ENCODE data around the gene CLOCK. TPM values are rescaled to one million over a fixed set of nuclear protein-coding genes. Genes with fewer than 3 reads are reported as not detected.
"Not testable (repeated sequence)": the region's sequence is repeated elsewhere in the genome, so short reads cannot be mapped to it uniquely, and the experiment has no call there.

Gene CLOCK
- 10 to 100 TPM; 23.0 to 32.1 (median 27.8) TPM for total RNA-seq

- peaks cover 0 to 17% (median 6%) of the 10 kb centered on the region in 4 donors for H3K4me1 ChIP-seq
- peak within 1 kb of the TSS; percentile 97 to 98 (median 98) for H3K27ac ChIP-seq
- DNase-seq = peak; percentile 77 to 92 (median 90)
- peak within 1 kb of the TSS; percentile 83 to 95 (median 88) for H3K4me3 ChIP-seq
- peak; percentile 31 to 77 (median 64) for TF ChIP-seq CTCF (IDR thresholded peaks at IDR 0.05)
- TF ChIP-seq POLR2A (IDR thresholded peaks at IDR 0.05) = peak; percentile 54 to 72
- no peaks in the 10 kb centered on the region for H3K27me3 ChIP-seq
- H3K9me3 ChIP-seq = no peaks in the 10 kb centered on the region
- H3K36me3 ChIP-seq = no peaks in the 10 kb centered on the region
Observed at GRCh38 chr4:55546756-55547465, at the start of gene CLOCK. CLOCK (minus strand) TSS chr4:55546909; CDS start chr4:55482785, 64,124 bp downstream.

- no peaks in the 10 kb centered on the region for H3K36me3 ChIP-seq
- no peak within 1 kb of the TSS for H3K27ac ChIP-seq
- no peaks in the 10 kb centered on the region for H3K9me3 ChIP-seq
- H3K27me3 ChIP-seq = no peaks in the 10 kb centered on the region
- H3K4me3 ChIP-seq = no peak within 1 kb of the TSS
- no peak for TF ChIP-seq POLR2A (IDR thresholded peaks at IDR 0.05)
- DNase-seq = no peak
- H3K4me1 ChIP-seq = no peaks in the 10 kb centered on the region
Observed at GRCh38 chr4:55592014-55592413, 45.3 kb upstream of the CLOCK start, which contains the start of gene PDCL2. PDCL2 (minus strand) TSS chr4:55592245; CDS start chr4:55592109, 136 bp downstream.

DNA sequence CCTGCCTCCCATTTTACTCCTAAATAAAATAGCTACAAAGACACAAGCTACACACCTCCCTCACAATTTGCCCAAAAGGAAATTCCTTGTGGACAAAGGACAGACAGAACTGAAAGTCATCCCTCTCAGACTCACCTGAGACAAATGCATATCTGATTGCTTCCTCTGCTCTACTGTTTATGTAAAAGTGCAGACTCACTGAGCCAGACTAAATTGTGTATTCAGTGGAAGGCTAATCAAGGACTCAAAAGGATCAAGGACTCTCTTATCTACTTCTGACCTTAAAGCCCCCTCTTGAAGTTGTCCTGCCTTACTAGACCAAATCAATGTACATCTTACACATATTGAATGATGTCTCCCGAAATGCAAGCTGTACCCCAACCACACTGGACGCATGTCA lies 41.5 kb upstream of the CLOCK start:
- no peaks in the 10 kb centered on the region for H3K36me3 ChIP-seq
- no peak for DNase-seq
- H3K4me3 ChIP-seq = no peak overlapping the region
- H3K27ac ChIP-seq = no peak overlapping the region
- H3K9me3 ChIP-seq = no peaks in the 10 kb centered on the region
- H3K4me1 ChIP-seq = no peaks in the 10 kb centered on the region
- H3K27me3 ChIP-seq = no peaks in the 10 kb centered on the region
- TF ChIP-seq POLR2A (IDR thresholded peaks at IDR 0.05) (no peak), CTCF (IDR thresholded peaks at IDR 0.05) (no peak)

- not testable (repeated sequence) for H3K9me3 ChIP-seq, H3K4me3 ChIP-seq, H3K4me1 ChIP-seq, H3K27me3 ChIP-seq, DNase-seq, H3K27ac ChIP-seq, H3K36me3 ChIP-seq
Observed at GRCh38 chr4:55582773-55583172, 36.1 kb upstream of the CLOCK start.

- Histone ChIP-seq H3K9me3 (no peaks in the 10 kb centered on the region), H3K4me1 (no peaks in the 10 kb centered on the region), H3K27ac (no peak overlapping the region), H3K4me3 (no peak overlapping the region), H3K36me3 (no peaks in the 10 kb centered on the region), H3K27me3 (no peaks in the 10 kb centered on the region)
- TF ChIP-seq CTCF (IDR thresholded peaks at IDR 0.05) (no peak), POLR2A (IDR thresholded peaks at IDR 0.05) (no peak)
- no peak for DNase-seq
Observed at GRCh38 chr4:55578341-55579010, 31.8 kb upstream of the CLOCK start.

GRCh38 chr4:55575513-55575912 lies 28.8 kb upstream of the CLOCK start:
- Histone ChIP-seq H3K4me3 (no peak overlapping the region), H3K36me3 (no peaks in the 10 kb centered on the region), H3K27ac (no peak overlapping the region), H3K4me1 (no peaks in the 10 kb centered on the region), H3K9me3 (no peaks in the 10 kb centered on the region), H3K27me3 (no peaks in the 10 kb centered on the region)
- no peak for DNase-seq
- TF ChIP-seq POLR2A (IDR thresholded peaks at IDR 0.05) = no peak
- TF ChIP-seq CTCF (IDR thresholded peaks at IDR 0.05) = no peak
